NT2/D1 (cell line): ENCODE results near the gene ODAD3.
A peak's percentile ranks its signal among the peaks of the same experiment; 100 is the strongest.
"Not testable (repeated sequence)": the region's sequence is repeated elsewhere in the genome, so short reads cannot be mapped to it uniquely, and the experiment has no call there.

Experiments
- DNase-seq: peaks from one replicate; pipeline ENCODE4 v3.0.0-alpha.2; 2011; ENCODE audit warnings: low read depth, low spot score
- H3K27me3 ChIP-seq: 2 replicates; pipeline ENCODE4 v1.6.0; 2011; ENCODE audit warnings: mild to moderate bottlenecking; ENCODE audit not compliant: insufficient read length, insufficient read depth
- H3K36me3 ChIP-seq: 2 replicates; pipeline ENCODE4 v1.6.1; 2011; ENCODE audit warnings: mild to moderate bottlenecking, low read length, mixed read lengths; ENCODE audit not compliant: insufficient read depth, insufficient read length
- H3K4me1 ChIP-seq: 2 replicates; pipeline ENCODE4 v1.5.1; 2011; ENCODE audit not compliant: insufficient read depth, insufficient read length
- H3K4me3 ChIP-seq: 2 replicates; pipeline ENCODE4 v1.5.1; 2011; ENCODE audit warnings: low read depth; ENCODE audit not compliant: insufficient read length
- H3K9ac ChIP-seq: 2 replicates; pipeline ENCODE4 v1.6.0; 2011; ENCODE audit warnings: low read depth; ENCODE audit not compliant: insufficient read length
- H3K9me3 ChIP-seq: 2 replicates; pipeline ENCODE4 v1.5.1; 2011; ENCODE audit warnings: mild to moderate bottlenecking, low read length; ENCODE audit not compliant: insufficient read depth
- SUZ12 ChIP-seq: IDR thresholded peaks from 2 replicates; pipeline ENCODE4 v1.6.1; 2011; ENCODE audit not compliant: insufficient read length, insufficient read depth; ENCODE audit errors: extremely low read depth
- YY1 ChIP-seq: IDR thresholded peaks from 2 replicates; pipeline ENCODE4 v1.6.1; 2011; ENCODE audit not compliant: insufficient read length, insufficient read depth
- ZNF274 ChIP-seq: IDR thresholded peaks from 2 replicates; pipeline ENCODE4 v1.6.1; 2011; ENCODE audit warnings: mild to moderate bottlenecking, low read depth, low read length

ODAD3 gene

DNA sequence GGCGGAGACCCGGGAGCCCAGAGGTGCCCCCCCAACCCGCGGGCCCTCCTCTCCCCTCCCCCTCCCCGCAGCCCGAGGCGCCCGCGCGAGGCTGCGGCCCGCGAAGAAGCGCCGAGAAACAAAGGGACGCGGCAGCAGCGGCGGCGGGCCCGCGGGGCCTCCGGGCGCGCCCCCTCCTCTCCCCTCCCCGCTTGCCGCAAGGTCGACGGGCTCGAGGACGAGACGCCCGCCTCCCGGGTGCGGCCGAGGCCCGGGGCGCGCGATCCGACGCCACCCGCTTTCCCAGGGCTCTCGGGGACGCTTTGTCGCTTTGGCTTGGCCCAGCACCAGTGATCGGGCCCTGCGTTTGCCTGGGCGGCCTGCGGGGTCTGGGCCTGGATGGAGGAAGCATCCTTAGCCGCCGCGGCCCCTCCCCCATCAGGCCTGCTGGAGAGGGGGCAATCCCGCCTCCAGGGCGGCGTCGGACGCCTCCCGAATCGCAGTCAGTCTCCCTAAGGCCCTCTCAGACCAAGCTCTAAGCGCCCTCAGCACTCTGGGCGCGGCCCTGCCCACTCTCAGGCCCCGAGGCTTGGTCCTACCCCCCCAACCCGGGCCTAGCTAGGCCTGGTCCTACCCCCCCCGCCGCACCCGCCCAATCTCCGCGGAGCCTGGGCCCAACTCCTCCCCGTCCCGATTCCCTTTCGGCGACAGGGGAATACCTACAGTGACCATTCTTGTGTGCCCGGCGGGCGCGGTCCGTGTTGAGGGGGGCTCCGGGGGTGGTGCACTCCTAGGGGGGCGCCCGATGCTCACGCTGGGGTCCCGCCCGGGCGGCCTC is 45.2 kb upstream of the ODAD3 start:
- peaks cover 31% of the 10 kb centered on the region for H3K27me3 ChIP-seq
- DNase-seq, result no peak
- H3K9ac ChIP-seq, result peak overlapping the region; percentile 42
- H3K9me3 ChIP-seq, result no peaks in the 10 kb centered on the region
- peaks cover 2% of the 10 kb centered on the region for H3K36me3 ChIP-seq
- TF ChIP-seq SUZ12 (peak; percentile 57), ZNF274 (no peak)
- H3K4me3 ChIP-seq, result peak overlapping the region; percentile 43
- peaks cover 16% of the 10 kb centered on the region for H3K4me1 ChIP-seq

DNA sequence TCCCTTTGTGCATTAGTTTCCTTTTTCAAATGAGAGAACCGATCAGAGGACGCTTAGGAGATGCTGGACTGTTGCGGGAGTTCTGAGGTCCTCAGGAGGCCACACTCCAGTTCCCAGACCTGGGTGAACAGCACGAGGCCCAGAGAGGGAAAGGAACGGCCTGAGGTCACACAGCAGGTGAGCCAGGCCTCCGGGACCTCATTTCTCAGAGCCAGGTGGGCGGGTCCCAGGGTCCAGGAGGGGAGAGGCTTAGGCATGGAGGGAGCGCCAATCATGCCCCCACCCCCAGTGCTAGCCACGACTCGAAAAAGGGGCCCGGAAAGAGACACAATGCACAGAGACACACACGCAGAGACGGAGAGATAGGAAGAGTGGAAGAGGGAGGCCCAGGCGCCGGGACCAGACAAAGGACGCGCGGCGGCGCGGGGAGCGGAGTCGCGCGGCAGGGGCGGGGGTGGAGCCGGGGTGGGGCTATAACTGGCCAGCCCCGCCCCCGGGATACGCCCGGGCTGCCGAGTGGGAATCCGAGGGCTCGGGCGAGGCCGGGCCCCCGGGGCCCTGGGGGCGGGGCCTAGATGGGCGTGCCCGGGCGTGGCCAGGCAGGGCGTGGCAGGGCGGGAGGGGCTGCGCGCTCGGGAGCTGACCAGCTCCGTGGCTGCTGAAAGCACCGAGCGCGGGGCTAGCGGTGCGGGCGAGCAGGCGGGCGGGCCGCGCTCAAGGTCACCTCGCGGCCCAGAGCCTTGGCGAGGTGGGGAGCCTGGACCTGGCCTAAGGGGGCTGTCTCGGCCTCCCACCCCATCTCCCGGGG is 44.4 kb upstream of the ODAD3 start:
- Histone ChIP-seq H3K9me3 (no peaks in the 10 kb centered on the region), H3K9ac (peak overlapping the region; percentile 71), H3K4me3 (peak overlapping the region; percentile 43), H3K4me1 (peaks cover 16% of the 10 kb centered on the region), H3K27me3 (peaks cover 31% of the 10 kb centered on the region), H3K36me3 (peaks cover 2% of the 10 kb centered on the region)
- no peak for TF ChIP-seq ZNF274
- TF ChIP-seq YY1, result no peak
- TF ChIP-seq SUZ12, result no peak
- peak; percentile 76 for DNase-seq

- H3K9ac ChIP-seq, result peak overlapping the region; percentile 71
- H3K36me3 ChIP-seq, result no peaks in the 10 kb centered on the region
- H3K4me3 ChIP-seq, result peak overlapping the region; percentile 33
- peaks cover 31% of the 10 kb centered on the region for H3K27me3 ChIP-seq
- no peak for DNase-seq
- TF ChIP-seq SUZ12 (no peak), ZNF274 (no peak), YY1 (no peak)
- no peaks in the 10 kb centered on the region for H3K9me3 ChIP-seq
- peaks cover 16% of the 10 kb centered on the region for H3K4me1 ChIP-seq
Measured at GRCh38 chr19:11478167-11479089, 43.5 kb upstream of the ODAD3 start.

DNA sequence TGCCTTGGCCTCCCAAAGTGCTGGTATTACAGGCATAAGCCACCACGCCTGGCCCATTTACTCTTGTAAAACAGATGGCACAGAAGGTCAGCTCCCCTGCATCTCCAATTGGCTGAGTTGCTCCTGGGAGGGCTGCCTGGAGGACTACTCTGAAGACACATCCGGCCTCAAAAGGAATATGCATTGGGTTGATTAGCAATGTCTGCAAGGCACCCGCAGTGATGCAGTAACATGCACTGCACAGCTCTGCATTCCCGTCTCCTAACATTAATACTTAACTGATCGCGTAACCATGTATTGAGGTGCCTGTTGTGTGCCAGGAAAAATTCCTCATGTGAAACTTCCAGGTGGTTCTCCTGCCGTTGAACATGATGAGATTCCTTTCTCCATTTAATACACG is 40.9 kb upstream of the ODAD3 start:
- no peak for TF ChIP-seq SUZ12
- TF ChIP-seq YY1, result no peak
- TF ChIP-seq ZNF274, result no peak
- H3K4me1 ChIP-seq, result peaks cover 8% of the 10 kb centered on the region
- no peak overlapping the region for H3K9ac ChIP-seq
- H3K4me3 ChIP-seq, result no peak overlapping the region
- no peaks in the 10 kb centered on the region for H3K36me3 ChIP-seq
- no peaks in the 10 kb centered on the region for H3K9me3 ChIP-seq
- DNase-seq, result no peak
- peaks cover 19% of the 10 kb centered on the region for H3K27me3 ChIP-seq

- DNase-seq, H3K36me3 ChIP-seq, H3K4me1 ChIP-seq, H3K9ac ChIP-seq, H3K4me3 ChIP-seq, H3K9me3 ChIP-seq: not testable (repeated sequence)
- peaks cover 14% of the 10 kb centered on the region for H3K27me3 ChIP-seq
Measured at GRCh38 chr19:11475343-11475742, 40.4 kb upstream of the ODAD3 start.

- H3K27me3 ChIP-seq, result peaks cover 3% of the 10 kb centered on the region
- H3K4me3 ChIP-seq, result no peak overlapping the region
- no peak for DNase-seq
- peaks cover 5% of the 10 kb centered on the region for H3K4me1 ChIP-seq
- no peak overlapping the region for H3K9ac ChIP-seq
- no peaks in the 10 kb centered on the region for H3K9me3 ChIP-seq
- H3K36me3 ChIP-seq, result no peaks in the 10 kb centered on the region
- no peak for TF ChIP-seq ZNF274
- no peak for TF ChIP-seq SUZ12
- TF ChIP-seq YY1, result no peak
Measured at GRCh38 chr19:11473725-11474124, 38.8 kb upstream of the ODAD3 start.

GRCh38 chr19:11468266-11468845 is 33.4 kb upstream of the ODAD3 start:
- not testable (repeated sequence) for H3K9me3 ChIP-seq, H3K4me3 ChIP-seq, H3K36me3 ChIP-seq, H3K9ac ChIP-seq, DNase-seq, H3K27me3 ChIP-seq
- H3K4me1 ChIP-seq, result peaks cover 17% of the 10 kb centered on the region
